ENCODE data around the gene VPS37B. TPM values are rescaled to one million over a fixed set of nuclear protein-coding genes. Genes with fewer than 3 reads are reported as not detected.

Gene VPS37B
- total and polyA plus RNA-seq, 2 of the 8 experiments (the other 6 are each of a cell fraction or from before 2014, with no cell fraction given) = 11.9 to 15.7 TPM

DNA sequence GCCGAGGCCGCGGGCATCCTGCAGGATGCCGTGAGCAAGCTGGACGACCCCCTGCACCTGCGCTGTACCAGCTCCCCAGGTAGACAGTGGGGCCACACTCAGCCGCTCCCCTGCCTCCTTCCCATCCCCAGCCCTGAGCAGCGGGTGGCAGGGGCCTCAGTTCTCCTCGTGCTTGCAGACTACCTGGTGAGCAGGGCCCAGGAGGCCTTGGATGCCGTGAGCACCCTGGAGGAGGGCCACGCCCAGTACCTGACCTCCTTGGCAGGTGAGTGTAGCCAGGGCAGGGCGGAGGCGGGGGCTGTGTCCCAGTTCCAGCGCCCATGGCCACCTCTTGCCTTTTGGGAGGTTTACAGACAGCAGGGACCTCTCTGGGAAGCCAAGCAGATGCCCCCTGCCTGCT, 37.8 kb downstream of the VPS37B start:
- H2BK120ac ChIP-seq (replicated peaks; ENCODE audit: low read depth, low read length) = no peak overlapping the region
- no peak for TF ChIP-seq SIX5 (IDR thresholded peaks at IDR 0.05; ENCODE audit: low read depth, low read length)
- FAIRE-seq (no peak), DNase-seq (ENCODE audit: low read depth in 1 of 2, low spot score in 2 of 2) (no peak)
- no peak overlapping the region for H2BK15ac ChIP-seq (ENCODE audit: low read length)
- no peak overlapping the region for H3K23ac ChIP-seq (ENCODE audit: insufficient read length)
- no peak overlapping the region for H2BK5ac ChIP-seq (ENCODE audit: low read depth, low read length)
- H3K4me2 ChIP-seq (ENCODE audit: insufficient read depth in 1 of 2, low read depth in 2 of 2, low read length in 2 of 2) = no peak overlapping the region
- H3K79me1 ChIP-seq (ENCODE audit: low read depth, low read length) = no peaks in the 10 kb centered on the region
- no peak overlapping the region for H3K4ac ChIP-seq (replicated peaks; ENCODE audit: insufficient read length, low read depth, low read length)
- no peak overlapping the region for H4K91ac ChIP-seq (replicated peaks; ENCODE audit: insufficient read length, low read length)
- no peaks in the 10 kb centered on the region for H3K9me3 ChIP-seq (ENCODE audit: insufficient read depth in 2 of 2, low read depth in 1 of 2, low read length in 1 of 2)
- no peak overlapping the region for H3K27ac ChIP-seq (ENCODE audit: low read depth, low read length)
- no peak overlapping the region for H2BK20ac ChIP-seq (ENCODE audit: low read length)
- H3K27me3 ChIP-seq (replicated peaks in 1 of 4; ENCODE audit: control insufficient read depth in 3 of 4, extremely low read depth in 1 of 4, insufficient read depth in 3 of 4, low read length in 3 of 4) = no peaks in the 10 kb centered on the region
- no peak overlapping the region for H4K8ac ChIP-seq (ENCODE audit: extremely low read depth, insufficient read depth, low read length)
- no peak overlapping the region for H3K14ac ChIP-seq (ENCODE audit: insufficient read length)
- H4K20me1 ChIP-seq (replicated peaks in 1 of 2; ENCODE audit: control insufficient read depth in 1 of 2, insufficient read depth in 2 of 2, low read length in 2 of 2) = peaks cover 2 to 21% of the 10 kb centered on the region in 2 experiments
- WGBS, 2 experiments (ENCODE audit: extremely low coverage in 1 of 2, insufficient coverage in 1 of 2, insufficient read length in 1 of 2, insufficient replicate concordance in 2 of 2, low coverage in 1 of 2, low lambda C conversion rate in 2 of 2, missing lambda C conversion rate in 1 of 2) = 94% methylated on average over 11 of the region's 14 CpGs; no CpG with 5 or more reads in 1 of the 2 experiments
- H3K23me2 ChIP-seq (ENCODE audit: low read depth, low read length) = no peaks in the 10 kb centered on the region
- no peaks in the 10 kb centered on the region for H3K79me2 ChIP-seq (ENCODE audit: control insufficient read depth in 1 of 2, insufficient read depth in 2 of 2, low read length in 2 of 2)
- H3K4me3 ChIP-seq (ENCODE audit: extremely low read depth in 1 of 4, insufficient read depth in 2 of 4, low read depth in 3 of 4, low read length in 4 of 4) = no peak overlapping the region
- no peak overlapping the region for H4K5ac ChIP-seq (ENCODE audit: insufficient read length, low read depth, low read length)
- ChIA-PET CTCF (ENCODE audit: partially characterized antibody) (interaction anchor here (0.6 to 20.1 kb wide), 7 partner anchors 8 to 143 kb away, joined by 3 to 473 read pairs (median 5); no protein-coding TSS in a partner anchor), POLR2A (ENCODE audit: partially characterized antibody) (no interaction called here)
- no peak overlapping the region for H3K18ac ChIP-seq (ENCODE audit: extremely low read depth, low read length)
- no peak overlapping the region for H2BK12ac ChIP-seq (ENCODE audit: low read depth, low read length)
- no peak overlapping the region for H2AFZ ChIP-seq (ENCODE audit: low read length)
- no peak overlapping the region for H2AK5ac ChIP-seq (ENCODE audit: low read depth, low read length)
- H3K9ac ChIP-seq (replicated peaks in 1 of 4; ENCODE audit: extremely low read depth in 1 of 4, low read depth in 3 of 4, low read length in 3 of 4) = no peak overlapping the region
- H3K56ac ChIP-seq (replicated peaks; ENCODE audit: insufficient read length, low read depth, low read length) = no peak overlapping the region
- peaks cover 0 to 3% (median 0%) of the 10 kb centered on the region in 4 experiments; a peak in 3 of 8 replicates for H3K36me3 ChIP-seq (ENCODE audit: control insufficient read depth in 2 of 4, insufficient read depth in 4 of 4, low read length in 3 of 4)
- 0 out of 7 replicates have a peak, but pooled peaks cover 0 to 2% (median 0%) of the 10 kb centered on the region in 4 experiments for H3K4me1 ChIP-seq (replicated peaks in 1 of 4; ENCODE audit: control insufficient read depth in 3 of 4, insufficient read depth in 4 of 4, low read length in 3 of 4)

Data from H1 (cell line).